Neural crest cell (in vitro differentiated cells): ENCODE results near the gene MICAL3. TPM values are rescaled to one million over a fixed set of nuclear protein-coding genes. Genes with fewer than 3 reads are reported as not detected.

Experiments
- DNase-seq: peaks from one replicate; pipeline ENCODE4 v3.0.0; 2021; ENCODE audit warnings: low read depth, mixed read lengths, low spot score
- H3K27ac Mint-ChIP-seq: one replicate; pipeline ENCODE4 v1.8.0; 2021; ENCODE audit warnings: mild to moderate bottlenecking, mixed read lengths; ENCODE audit not compliant: unreplicated experiment
- H3K27me3 Mint-ChIP-seq: 2 replicates; pipeline ENCODE4 v1.8.0; 2021; ENCODE audit warnings: low read depth, mild to moderate bottlenecking, mixed read lengths
- H3K36me3 Mint-ChIP-seq: 2 replicates; pipeline ENCODE4 v1.8.0; 2021; ENCODE audit warnings: low read depth, mild to moderate bottlenecking, mixed read lengths
- H3K4me1 Mint-ChIP-seq: 2 replicates; pipeline ENCODE4 v1.8.0; 2021; ENCODE audit warnings: mixed read lengths
- H3K4me3 Mint-ChIP-seq: one replicate; pipeline ENCODE4 v1.8.0; 2021; ENCODE audit warnings: mild to moderate bottlenecking, mixed read lengths
- H3K9me3 Mint-ChIP-seq: 2 replicates; pipeline ENCODE4 v1.8.0; 2021; ENCODE audit warnings: mixed read lengths
- total RNA-seq: library from RNA; stranded (reverse); gene quantifications from 2 replicates; pipeline ENCODE4 v1.2.1, GENCODE V29; 2021
- TF ChIP-seq, protein P1 (sequence below): fragments of 200-600 bp; sonication (generic); conservative IDR thresholded peaks from 2 replicates; pipeline ENCODE4 v1.5.0; 2021; ENCODE audit warnings: antibody characterized with exemption, mild to moderate bottlenecking

Gene MICAL3
- total RNA-seq, 1 donor from 2014 or later = 84.5 TPM

DNA sequence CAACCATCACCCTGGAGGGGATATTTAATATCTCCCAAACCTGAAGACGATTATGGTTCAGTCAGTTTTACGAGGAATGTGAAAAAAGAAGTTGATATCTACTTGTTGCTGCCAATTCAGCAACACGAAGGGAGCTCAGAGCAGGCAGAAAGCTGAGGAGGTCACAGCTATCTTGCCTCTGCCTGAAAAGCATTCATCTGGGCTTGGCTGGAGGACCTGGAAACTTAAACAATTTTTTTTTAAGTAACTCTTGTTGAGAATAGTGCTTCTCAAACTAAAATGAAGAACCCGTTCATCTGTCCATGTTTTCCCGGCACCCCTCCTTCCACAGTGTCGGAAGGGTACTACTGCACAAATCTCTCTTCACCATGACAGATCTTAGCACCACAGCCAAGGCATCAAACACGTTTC, 98.9 kb downstream of the MICAL3 start:
- TF ChIP-seq, protein P1, sequence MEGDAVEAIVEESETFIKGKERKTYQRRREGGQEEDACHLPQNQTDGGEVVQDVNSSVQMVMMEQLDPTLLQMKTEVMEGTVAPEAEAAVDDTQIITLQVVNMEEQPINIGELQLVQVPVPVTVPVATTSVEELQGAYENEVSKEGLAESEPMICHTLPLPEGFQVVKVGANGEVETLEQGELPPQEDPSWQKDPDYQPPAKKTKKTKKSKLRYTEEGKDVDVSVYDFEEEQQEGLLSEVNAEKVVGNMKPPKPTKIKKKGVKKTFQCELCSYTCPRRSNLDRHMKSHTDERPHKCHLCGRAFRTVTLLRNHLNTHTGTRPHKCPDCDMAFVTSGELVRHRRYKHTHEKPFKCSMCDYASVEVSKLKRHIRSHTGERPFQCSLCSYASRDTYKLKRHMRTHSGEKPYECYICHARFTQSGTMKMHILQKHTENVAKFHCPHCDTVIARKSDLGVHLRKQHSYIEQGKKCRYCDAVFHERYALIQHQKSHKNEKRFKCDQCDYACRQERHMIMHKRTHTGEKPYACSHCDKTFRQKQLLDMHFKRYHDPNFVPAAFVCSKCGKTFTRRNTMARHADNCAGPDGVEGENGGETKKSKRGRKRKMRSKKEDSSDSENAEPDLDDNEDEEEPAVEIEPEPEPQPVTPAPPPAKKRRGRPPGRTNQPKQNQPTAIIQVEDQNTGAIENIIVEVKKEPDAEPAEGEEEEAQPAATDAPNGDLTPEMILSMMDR = no peak
- H3K27me3 Mint-ChIP-seq = no peaks in the 10 kb centered on the region
- peaks cover 51% of the 10 kb centered on the region for H3K4me1 Mint-ChIP-seq
- DNase-seq = no peak
- no peaks in the 10 kb centered on the region for H3K9me3 Mint-ChIP-seq
- no peak overlapping the region for H3K4me3 Mint-ChIP-seq
- no peaks in the 10 kb centered on the region for H3K36me3 Mint-ChIP-seq
- no peak overlapping the region for H3K27ac Mint-ChIP-seq

DNA sequence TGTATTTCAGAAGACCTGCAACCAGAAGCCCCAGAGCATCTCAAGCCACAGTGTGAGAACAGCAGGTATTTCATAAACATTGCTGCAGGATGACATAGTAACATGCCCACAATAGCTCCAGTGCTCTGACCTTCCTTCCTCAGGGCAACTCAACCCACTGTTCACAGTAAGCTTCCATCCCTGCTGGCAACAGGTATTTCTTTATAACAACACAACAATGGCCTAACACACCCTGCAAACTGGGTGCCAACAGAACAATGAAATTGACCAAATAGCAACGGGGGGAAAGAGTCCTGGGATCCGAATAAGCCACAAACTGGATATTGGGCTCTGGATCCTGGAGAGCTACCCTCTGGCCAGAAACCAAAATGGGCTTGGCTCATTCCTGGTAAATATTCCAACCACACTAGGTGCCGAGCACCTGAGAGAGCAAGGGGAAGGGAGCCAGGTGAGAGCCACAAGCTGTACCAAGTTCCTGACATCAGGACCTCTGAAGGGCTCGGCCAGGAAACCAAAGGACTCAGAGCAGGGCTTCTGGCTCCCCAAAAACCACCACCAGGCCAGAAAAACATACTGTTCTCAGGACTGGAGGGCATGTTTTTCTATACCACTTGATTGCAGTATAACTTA, 99.5 kb downstream of the MICAL3 start:
- no peaks in the 10 kb centered on the region for H3K36me3 Mint-ChIP-seq
- H3K27ac Mint-ChIP-seq = no peak overlapping the region
- no peak for DNase-seq
- H3K4me1 Mint-ChIP-seq = peaks cover 57% of the 10 kb centered on the region
- no peaks in the 10 kb centered on the region for H3K27me3 Mint-ChIP-seq
- H3K9me3 Mint-ChIP-seq = no peaks in the 10 kb centered on the region
- TF ChIP-seq, protein P1 = no peak
- no peak overlapping the region for H3K4me3 Mint-ChIP-seq

DNA sequence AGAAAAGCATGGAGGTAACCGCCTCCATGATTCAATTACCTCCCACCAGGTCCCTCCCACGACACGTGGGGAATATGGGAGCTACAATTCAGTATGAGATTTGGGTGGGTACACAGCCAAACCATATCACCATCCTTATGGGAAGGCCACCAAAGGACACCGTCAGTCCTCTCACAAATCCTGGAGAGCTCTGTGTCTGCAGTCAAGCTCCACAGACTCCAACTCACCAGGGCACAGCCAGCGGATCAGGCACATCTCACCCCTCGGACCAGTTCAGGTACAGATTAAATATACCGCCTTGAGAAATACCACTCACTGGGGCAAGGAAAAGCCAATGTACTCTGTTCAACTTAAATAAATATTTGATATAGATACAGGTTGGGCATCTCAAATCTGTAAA, 100.3 kb downstream of the MICAL3 start:
- Mint-ChIP-seq H3K4me1 (peaks cover 64% of the 10 kb centered on the region), H3K4me3 (no peak overlapping the region), H3K27me3 (no peaks in the 10 kb centered on the region), H3K36me3 (no peaks in the 10 kb centered on the region), H3K27ac (no peak overlapping the region), H3K9me3 (no peaks in the 10 kb centered on the region)
- TF ChIP-seq, protein P1 = no peak
- DNase-seq = no peak

DNA sequence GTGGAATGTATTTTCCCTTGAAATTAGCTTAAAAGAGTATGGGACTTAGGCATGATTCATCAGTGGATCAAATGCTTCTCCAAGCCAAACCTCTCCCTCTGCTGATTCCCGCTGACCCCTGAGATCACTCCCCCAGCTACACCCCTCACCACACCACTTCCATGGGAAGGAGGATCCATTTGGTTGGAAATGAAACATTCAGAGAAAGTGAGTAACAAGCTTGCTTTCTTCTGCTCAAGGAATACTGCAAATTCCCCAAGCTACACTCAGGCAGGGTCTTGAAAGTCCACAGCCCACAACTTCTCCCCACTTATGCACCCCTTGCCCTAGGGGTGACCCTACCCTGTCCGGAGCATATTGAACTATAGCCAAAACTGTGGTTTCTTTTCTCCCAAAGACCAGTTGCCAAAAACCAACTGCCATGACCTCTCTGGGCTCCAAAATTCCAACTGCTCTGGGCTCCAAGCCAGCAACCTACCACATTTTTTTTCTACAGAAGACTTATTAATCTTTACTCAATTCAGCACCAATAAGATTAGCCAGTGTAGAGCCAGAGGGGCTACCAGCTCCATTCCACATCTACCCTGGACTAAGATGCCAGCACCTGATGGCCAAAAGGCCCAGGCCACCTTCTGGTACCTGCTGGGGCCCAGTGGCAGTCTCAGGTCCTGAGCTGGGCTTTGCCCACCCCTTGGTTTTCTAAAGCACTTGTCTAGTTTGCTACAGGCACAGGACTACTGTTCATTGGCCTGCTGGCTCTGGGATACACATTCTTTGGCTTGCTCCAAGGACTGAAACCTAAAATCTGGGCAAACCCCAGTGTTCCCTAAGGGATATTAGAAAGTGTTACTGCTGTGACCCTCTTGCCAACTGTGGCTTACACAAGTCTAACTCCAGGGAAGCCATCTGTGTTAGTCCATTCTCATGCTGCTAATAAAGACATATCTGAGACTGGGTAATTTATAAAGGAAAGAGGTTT, 101.1 kb downstream of the MICAL3 start:
- Mint-ChIP-seq H3K27ac (no peak overlapping the region), H3K4me1 (peaks cover 64% of the 10 kb centered on the region), H3K4me3 (no peak overlapping the region)

More for the DNA sequence above, 101.1 kb downstream of the MICAL3 start:
- H3K9me3 Mint-ChIP-seq = no peaks in the 10 kb centered on the region
- TF ChIP-seq, protein P1 = no peak
- no peaks in the 10 kb centered on the region for H3K36me3 Mint-ChIP-seq
- no peaks in the 10 kb centered on the region for H3K27me3 Mint-ChIP-seq
- DNase-seq = no peak
